ENCODE measurements around the gene SCYL1. TPM values are rescaled to one million over a fixed set of nuclear protein-coding genes. Genes with fewer than 3 reads are reported as not detected.

The SCYL1 gene
- total RNA-seq, 2 experiments from 2014 or later, result 56.8 to 62.9 TPM

GRCh38 chr11:65554842-65555430 lies 30.1 kb downstream of the SCYL1 start:
- Histone ChIP-seq H3K79me2 (ENCODE audit: insufficient read depth, low read depth, low read length) (no peaks in the 10 kb centered on the region), H3K9me2 (ENCODE audit: insufficient read depth, low read length) (no peaks in the 10 kb centered on the region), H3K36me3 (ENCODE audit: insufficient read depth, low read length) (no peaks in the 10 kb centered on the region), H3K9me3 (ENCODE audit: low read length) (no peaks in the 10 kb centered on the region), H4K20me1 (ENCODE audit: insufficient read depth, low read length) (no peaks in the 10 kb centered on the region), H3K27ac (ENCODE audit: low read depth, low read length, poor library complexity, severe bottlenecking) (no peak overlapping the region), H3K4me2 (ENCODE audit: low read length) (no peak overlapping the region), H3K4me3 (ENCODE audit: low read depth, low read length, poor library complexity, severe bottlenecking) (no peak overlapping the region), H2AFZ (ENCODE audit: low read length) (no peak overlapping the region), H3K4me1 (ENCODE audit: insufficient read depth, low read length, poor library complexity, severe bottlenecking) (peaks cover 34% of the 10 kb centered on the region)
- POLR2A ChIA-PET, result interaction anchor here (0.8 kb wide), 1 partner anchor 14 kb away, joined by 3 read pairs; no protein-coding TSS in a partner anchor
- CTCF ChIA-PET (ENCODE audit: unreplicated experiment), result no interaction called here
- DNase-seq (ENCODE audit: low spot score), result no peak
- no TSS peak for BruUV-seq (replicated peaks)
- TF ChIP-seq CTCF (conservative IDR thresholded peaks at IDR 0.05; ENCODE audit: low read length) (no peak), EZH2phosphoT487 (IDR thresholded peaks at IDR 0.05; ENCODE audit: borderline replicate concordance, low read depth, low read length) (no peak)
- intact Hi-C loops (cut with micrococcal nuclease; ENCODE audit: unreplicated experiment), result no loop called here

GRCh38 chr11:65555693-65556231 lies 30.9 kb downstream of the SCYL1 start:
- Histone ChIP-seq H3K9me3 (ENCODE audit: low read length) (no peaks in the 10 kb centered on the region), H4K20me1 (ENCODE audit: insufficient read depth, low read length) (no peaks in the 10 kb centered on the region), H3K9me2 (ENCODE audit: insufficient read depth, low read length) (no peaks in the 10 kb centered on the region), H3K4me3 (ENCODE audit: low read depth, low read length, poor library complexity, severe bottlenecking) (no peak overlapping the region), H3K36me3 (ENCODE audit: insufficient read depth, low read length) (no peaks in the 10 kb centered on the region), H3K4me1 (ENCODE audit: insufficient read depth, low read length, poor library complexity, severe bottlenecking) (peaks cover 34% of the 10 kb centered on the region), H3K79me2 (ENCODE audit: insufficient read depth, low read depth, low read length) (no peaks in the 10 kb centered on the region), H3K4me2 (ENCODE audit: low read length) (no peak overlapping the region), H3K27ac (ENCODE audit: low read depth, low read length, poor library complexity, severe bottlenecking) (no peak overlapping the region), H2AFZ (ENCODE audit: low read length) (no peak overlapping the region)
- no peak for DNase-seq (ENCODE audit: low spot score)
- TF ChIP-seq CTCF (conservative IDR thresholded peaks at IDR 0.05; ENCODE audit: low read length) (no peak), EZH2phosphoT487 (IDR thresholded peaks at IDR 0.05; ENCODE audit: borderline replicate concordance, low read depth, low read length) (no peak)
- intact Hi-C loops (cut with micrococcal nuclease; ENCODE audit: unreplicated experiment), result no loop called here
- no TSS peak for BruUV-seq (replicated peaks)
- ChIA-PET CTCF (ENCODE audit: unreplicated experiment) (no interaction called here), POLR2A (interaction anchor here (0.8 kb wide), 1 partner anchor 15 kb away, joined by 3 read pairs; no protein-coding TSS in a partner anchor)
